K562 (cell line): ENCODE data around the gene ZNF232. TPM values are rescaled to one million over a fixed set of nuclear protein-coding genes. Genes with fewer than 3 reads are reported as not detected.

Source experiments
- ATAC-seq: fragments of 200-7000 bp; cut with Tn5 transposase; 3 replicates; pipeline ENCODE4 v1.9.1; 2020; ENCODE audit warnings: moderate library complexity
- BruUV-seq: library from RNA; stranded (reverse); fragments of 400-500 nt; replicated peaks from 2 replicates; lab custom pipeline; 2021; lab: Mats Ljungman, UMichigan
- CTCF ChIA-PET: fragments of 300-600 bp; formaldehyde crosslinking; extraction: SDS; loops from one replicate; lab custom pipeline; 2021; ENCODE audit warnings: low intra/inter-chr PET ratio; lab: Yijun Ruan, JAX
- POLR2A ChIA-PET: fragments of 300-600, 350-650 bp; sonication (Branson Sonifier 250); formaldehyde crosslinking; extraction: SDS; loops from one replicate; lab custom pipeline; 2021; ENCODE audit warnings: antibody characterized with exemption, inconsistent platforms; lab: Yijun Ruan, JAX
- DNase-seq, 4 experiments: peaks; one replicate each; pipeline versions ENCODE4 v3.0.0 to v3.0.0-alpha.2; 2011 to 2018; ENCODE audit warnings: low spot score in 3 of 4, mixed read lengths in 3 of 4; ENCODE audit errors: extremely low read depth in 1 of 4
- FAIRE-seq: peaks from 2 replicates; lab custom pipeline; 2011; peaks lifted over from hg19 to GRCh38; lab: Jason Lieb, UNC
- H2AFZ ChIP-seq: 2 replicates; pipeline ENCODE4 v1.6.0; 2011; ENCODE audit warnings: low read depth, low read length, control low read depth, inconsistent platforms
- H3K27ac ChIP-seq: fragments of 200-600 bp; 3 replicates; pipeline ENCODE4 v1.8.0; 2011; ENCODE audit warnings: low read depth, mild to moderate bottlenecking, control low read depth, inconsistent platforms, low read length, moderate library complexity, mixed read lengths; ENCODE audit errors: extremely low read depth
- H3K27me3 ChIP-seq, 2 experiments: fragments of 300-600 bp in 1 of 2; 2 replicates in 1 of 2; 3 replicates in 1 of 2; pipeline versions ENCODE4 v1.6.0 to v1.8.0; 2011; ENCODE audit warnings: inconsistent platforms in 2 of 2, low read length in 2 of 2, mild to moderate bottlenecking in 1 of 2, mixed read lengths in 1 of 2, moderate library complexity in 1 of 2; ENCODE audit not compliant: control insufficient read depth in 2 of 2, insufficient read depth in 2 of 2
- H3K36me3 ChIP-seq: fragments of 300-600 bp; 3 replicates; pipeline ENCODE4 v1.8.0; 2011; ENCODE audit warnings: mild to moderate bottlenecking, low read length, inconsistent platforms; ENCODE audit not compliant: control insufficient read depth, insufficient read depth
- H3K4me1 ChIP-seq, 2 experiments: fragments of 200-600 bp in 1 of 2; replicated peaks in 1 of 2; 2 replicates in 1 of 2; 3 replicates in 1 of 2; pipeline versions ENCODE4 v1.5.1 to v1.8.0; 2011; ENCODE audit warnings: inconsistent platforms in 2 of 2, low read length in 2 of 2, mild to moderate bottlenecking in 1 of 2, mixed read lengths in 1 of 2, moderate library complexity in 1 of 2; ENCODE audit not compliant: control insufficient read depth in 2 of 2, insufficient read depth in 2 of 2
- H3K4me2 ChIP-seq: 2 replicates; pipeline ENCODE4 v1.6.1; 2011; ENCODE audit warnings: low read length, control low read depth, inconsistent platforms, mixed read lengths; ENCODE audit not compliant: insufficient read depth
- H3K4me3 ChIP-seq: fragments of 200-600 bp; sonication (generic), shearing (Covaris generic); 2 replicates; pipeline ENCODE4 v1.5.1; 2016; ENCODE audit warnings: control low read depth, inconsistent platforms
- H3K79me2 ChIP-seq: fragments of 200-600 bp; 3 replicates; pipeline ENCODE4 v1.8.0; 2011; ENCODE audit warnings: low read length, inconsistent platforms; ENCODE audit not compliant: control insufficient read depth, insufficient read depth
- H3K9ac ChIP-seq, 2 experiments: 2 replicates each; pipeline versions ENCODE4 v1.6.0 to v1.6.1; 2011; ENCODE audit warnings: low read depth in 2 of 2, low read length in 2 of 2, control low read depth in 1 of 2, inconsistent platforms in 1 of 2, mild to moderate bottlenecking in 1 of 2, mixed read lengths in 1 of 2; ENCODE audit not compliant: insufficient read depth in 1 of 2
- H3K9me1 ChIP-seq: one replicate; pipeline ENCODE4 v1.6.0; 2011; ENCODE audit warnings: inconsistent platforms, mild to moderate bottlenecking, low read length, moderate library complexity; ENCODE audit not compliant: control insufficient read depth, insufficient read depth
- H3K9me3 ChIP-seq: replicated peaks from 2 replicates; pipeline ENCODE4 v1.5.1; 2011; ENCODE audit warnings: low read depth, low read length, inconsistent platforms; ENCODE audit not compliant: control insufficient read depth, insufficient read depth
- H4K20me1 ChIP-seq: replicated peaks from 2 replicates; pipeline ENCODE4 v1.6.1; 2011; ENCODE audit warnings: low read length, inconsistent platforms, mixed read lengths; ENCODE audit not compliant: control insufficient read depth, insufficient read depth
- BCL6 ChIP-seq: fragments of 250-450 bp; sonication (Bioruptor Pico); IDR thresholded peaks from 2 replicates; pipeline ENCODE4 v1.4.0; 2020
- CBX5 ChIP-seq: IDR thresholded peaks from 2 replicates; pipeline ENCODE4 v1.6.1; 2014; ENCODE audit warnings: low read depth, borderline replicate concordance
- CBX8 ChIP-seq: fragments of 200-600 bp; sonication (generic); IDR thresholded peaks from 2 replicates; pipeline ENCODE4 v1.6.1; 2012; ENCODE audit warnings: borderline replicate concordance, mixed run types, low read depth, mild to moderate bottlenecking, moderate library complexity, mixed read lengths, low read length, control low read depth, inconsistent platforms; ENCODE audit not compliant: poor library complexity, severe bottlenecking; ENCODE audit errors: extremely low read depth
- CHAMP1 ChIP-seq: fragments of 450-650 bp; IDR thresholded peaks from 2 replicates; pipeline ENCODE4 v1.6.1; 2016; ENCODE audit warnings: mild to moderate bottlenecking
- CTBP1 ChIP-seq: fragments of 450-650 bp; IDR thresholded peaks from 2 replicates; pipeline ENCODE4 v1.6.1; 2016; ENCODE audit warnings: borderline replicate concordance
- ELF4 ChIP-seq: fragments of 450-650 bp; formaldehyde crosslinking; IDR thresholded peaks from 2 replicates; pipeline ENCODE4 v1.4.0; 2022; ENCODE audit warnings: missing genetic modification characterization
- EZH2 ChIP-seq: IDR thresholded peaks from 2 replicates; pipeline ENCODE4 v1.6.1; 2012; ENCODE audit warnings: low read depth, mild to moderate bottlenecking, inconsistent platforms, low read length, borderline replicate concordance
- FOXK1 ChIP-seq: sonication (generic); formaldehyde crosslinking; IDR thresholded peaks from 2 replicates; pipeline ENCODE4 v1.8.0; 2022; ENCODE audit warnings: missing genetic modification reagents, mild to moderate bottlenecking, borderline replicate concordance
- GATAD2A ChIP-seq: fragments of 450-650 bp; IDR thresholded peaks from 2 replicates; pipeline ENCODE4 v1.6.1; 2017
- JUNB ChIP-seq: fragments of 450-650 bp; formaldehyde crosslinking; conservative IDR thresholded peaks from 2 replicates; pipeline ENCODE4 v1.4.0; 2020; ENCODE audit warnings: mild to moderate bottlenecking
- KHSRP ChIP-seq: fragments of 450-650 bp; IDR thresholded peaks from 2 replicates; pipeline ENCODE4 v1.6.1; 2017
- MCM2 ChIP-seq: fragments of 450-650 bp; IDR thresholded peaks from 2 replicates; pipeline ENCODE4 v1.6.1; 2017; ENCODE audit warnings: low read depth, mild to moderate bottlenecking
- MCM5 ChIP-seq: fragments of 450-650 bp; IDR thresholded peaks from 2 replicates; pipeline ENCODE4 v1.6.1; 2016; ENCODE audit warnings: low read depth
- MTF1 ChIP-seq: fragments of 250-450 bp; sonication (Bioruptor Pico); IDR thresholded peaks from 2 replicates; pipeline ENCODE4 v1.9.0; 2021; ENCODE audit warnings: moderate library complexity, mild to moderate bottlenecking, inconsistent platforms, borderline replicate concordance
- RBM15 ChIP-seq: fragments of 200-400 bp; formaldehyde crosslinking; IDR thresholded peaks from 2 replicates; pipeline ENCODE4 v1.6.1; 2018; ENCODE audit warnings: mild to moderate bottlenecking, low read length, moderate library complexity; ENCODE audit not compliant: insufficient read depth
- STAT5B ChIP-seq: fragments of 250-450 bp; sonication (Bioruptor Pico); IDR thresholded peaks from 2 replicates; pipeline ENCODE4 v1.8.0; 2021; ENCODE audit warnings: mild to moderate bottlenecking, inconsistent platforms
- ZNF184 ChIP-seq: sonication (generic); formaldehyde crosslinking; IDR thresholded peaks from 2 replicates; pipeline ENCODE4 v1.5.0; 2020; ENCODE audit warnings: missing genetic modification reagents
- ZNF511 ChIP-seq: sonication (generic); formaldehyde crosslinking; IDR thresholded peaks from 2 replicates; pipeline ENCODE4 v1.8.0; 2022; ENCODE audit warnings: mild to moderate bottlenecking, missing genetic modification reagents
- ZNF655 ChIP-seq: fragments of 250-450 bp; sonication (Bioruptor Pico); IDR thresholded peaks from 2 replicates; pipeline ENCODE4 v1.5.0; 2021
- ZNF668 ChIP-seq: fragments of 250-450 bp; sonication (Bioruptor Pico); IDR thresholded peaks from 2 replicates; pipeline ENCODE4 v1.8.0; 2022; ENCODE audit warnings: mild to moderate bottlenecking, inconsistent platforms
- WGBS: fragments of 100-300 bp; shearing (Covaris generic); methylation state at CpG from one replicate; pipeline ENCODE4 v1.1.6; 2016; ENCODE audit warnings: low coverage, mixed read lengths; ENCODE audit not compliant: insufficient coverage; ENCODE audit errors: missing lambda C conversion rate; 5-methylcytosine and 5-hydroxymethylcytosine counted together
- in situ Hi-C: fragments of 300-500 bp; cut with MboI; formaldehyde crosslinking; loops from 4 replicates; pipeline ENCODE4 v1.15.0; 2018; ENCODE audit warnings: inconsistent platforms, mixed read lengths
- intact Hi-C: fragments of 100-400 bp; cut with micrococcal nuclease; formaldehyde crosslinking; loops from 2 replicates; pipeline ENCODE4 v1.14.2; 2022
- polyA plus RNA-seq, 8 experiments: library from polyadenylated mRNA; depleted of rRNA in 4 of 8; stranded (reverse) in 5 of 8; unstranded in 3 of 8; fragments of >200 nt; fragmentation: Nextera tagmentation in 2 of 8; fragmentation: Illumina TruSeq in 1 of 8; extraction: Ambion mirVana in 2 of 8; extraction: Trizol in 1 of 8; gene quantifications; 2 replicates each; pipeline versions ENCODE4 v1.2.1 to v1.2.3, GENCODE V29; 2011 to 2014; ENCODE audit warnings: inconsistent platforms in 1 of 8, missing spikeins in 1 of 8
- total RNA-seq, 7 experiments: library from RNA; depleted of rRNA in 6 of 7; stranded (reverse); fragments of >200 nt in 6 of 7; fragmentation: Illumina TruSeq in 2 of 7; extraction: Trizol in 2 of 7; gene quantifications; 2 replicates each; pipeline versions ENCODE4 v1.2.1 to v1.2.3, GENCODE V29; 2011 to 2021; ENCODE audit warnings: low replicate concordance in 1 of 7

The ZNF232 gene
- total and polyA plus RNA-seq, 9 of the 15 experiments (the other 6 are each of a cell fraction or from before 2014, with no cell fraction given): 10.6 to 26.0 (median 13.0) TPM

GRCh38 chr17:5099271-5099670 lies 12.4 kb downstream of the ZNF232 start (continued):
- TF ChIP-seq ZNF511 (CRISPR knock-in tag): no peak
- no peak for TF ChIP-seq MCM2
- no peak for TF ChIP-seq ZNF184 (CRISPR knock-in tag)
- no peak for TF ChIP-seq FOXK1 (CRISPR knock-in tag)
- no peak for TF ChIP-seq JUNB (CRISPR knock-in tag)
- TF ChIP-seq RBM15: no peak
- no peak for TF ChIP-seq MTF1 (CRISPR knock-in tag)
- TF ChIP-seq STAT5B (CRISPR knock-in tag): no peak
- no peak for TF ChIP-seq CBX5
- TF ChIP-seq KHSRP: no peak

GRCh38 chr17:5097101-5097834 lies 14.4 kb downstream of the ZNF232 start:
- in situ Hi-C loops (no loop called here), intact Hi-C loops (no loop called here)
- WGBS: 63% methylated on average over 17 of the region's 63 CpGs
- Histone ChIP-seq H3K36me3 (no peaks in the 10 kb centered on the region), H3K4me3 (no peak overlapping the region), H3K79me2 (no peaks in the 10 kb centered on the region), H3K9me1 (no peaks in the 10 kb centered on the region), H4K20me1 (no peaks in the 10 kb centered on the region), H3K27ac (no peak overlapping the region), H3K9me3 (peaks cover 2% of the 10 kb centered on the region; the same call in 1 of the 2 replicates), H3K27me3 (peaks cover 4 to 14% of the 10 kb centered on the region in 2 experiments; a peak in 3 of 5 replicates), H3K4me2 (no peak overlapping the region), H2AFZ (no peak overlapping the region), H3K4me1 (no peaks in the 10 kb centered on the region), H3K9ac (no peak overlapping the region)
- BruUV-seq: no TSS peak
- ChIA-PET POLR2A (interaction anchor here (0.7 kb wide), 1 partner anchor 1236 kb away, joined by 4 read pairs; no protein-coding TSS in a partner anchor), CTCF (no interaction called here)
- FAIRE-seq: no peak
- no peak for ATAC-seq
- DNase-seq: no peak
- no peak for TF ChIP-seq MCM5
- no peak for TF ChIP-seq CBX8
- no peak for TF ChIP-seq ZNF655 (CRISPR knock-in tag)
- no peak for TF ChIP-seq EZH2
- no peak for TF ChIP-seq CHAMP1
- no peak for TF ChIP-seq GATAD2A
- no peak for TF ChIP-seq ZNF668 (CRISPR knock-in tag)
- TF ChIP-seq CTBP1: no peak
- TF ChIP-seq BCL6 (CRISPR knock-in tag): no peak
- no peak for TF ChIP-seq ELF4 (CRISPR knock-in tag)
